OCI-LY3 (cell line): ENCODE data around the gene ISY1.

Experiments used
- EZH2phosphoT487 ChIP-seq: fragments of 200-600 bp; shearing (Covaris generic); IDR thresholded peaks from 2 replicates; pipeline ENCODE4 v1.6.1; 2018; ENCODE audit warnings: antibody characterized with exemption, mixed run types, low read depth
- TF ChIP-seq, protein P1 (sequence below): fragments of 200-600, 300-600 bp; sonication (generic); IDR thresholded peaks from 2 replicates; pipeline ENCODE4 v1.5.1; 2014; ENCODE audit warnings: antibody characterized with exemption, low read length, low read depth

DNA sequence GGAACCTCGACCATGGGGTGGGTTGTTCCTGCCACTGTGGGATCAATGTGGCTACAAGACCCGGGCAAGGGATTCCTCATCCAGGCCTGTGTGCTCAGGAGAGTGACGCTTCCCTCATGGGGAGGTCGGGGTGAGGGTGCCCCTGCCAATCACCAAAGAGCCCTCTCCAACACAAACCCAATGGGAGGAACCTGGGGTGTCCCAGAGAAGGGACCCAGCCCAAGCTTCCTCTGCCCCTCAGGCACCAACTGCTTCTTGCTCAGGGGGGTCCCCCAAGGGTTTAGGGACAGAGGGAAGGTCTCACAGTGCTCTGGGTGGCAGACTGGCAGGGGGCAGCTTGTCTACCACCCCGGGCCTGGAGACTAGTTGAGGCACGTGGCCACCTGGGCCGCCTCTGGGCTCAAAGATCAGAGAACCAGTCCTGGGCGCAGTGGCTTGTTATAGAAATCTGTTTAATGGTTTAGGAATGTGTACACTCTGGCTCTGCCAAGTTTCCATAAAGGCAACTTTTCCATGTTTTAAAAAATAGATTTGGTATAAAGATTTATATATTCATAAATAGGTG, 73.6 kb downstream of the ISY1 start:
- TF ChIP-seq, protein P1, sequence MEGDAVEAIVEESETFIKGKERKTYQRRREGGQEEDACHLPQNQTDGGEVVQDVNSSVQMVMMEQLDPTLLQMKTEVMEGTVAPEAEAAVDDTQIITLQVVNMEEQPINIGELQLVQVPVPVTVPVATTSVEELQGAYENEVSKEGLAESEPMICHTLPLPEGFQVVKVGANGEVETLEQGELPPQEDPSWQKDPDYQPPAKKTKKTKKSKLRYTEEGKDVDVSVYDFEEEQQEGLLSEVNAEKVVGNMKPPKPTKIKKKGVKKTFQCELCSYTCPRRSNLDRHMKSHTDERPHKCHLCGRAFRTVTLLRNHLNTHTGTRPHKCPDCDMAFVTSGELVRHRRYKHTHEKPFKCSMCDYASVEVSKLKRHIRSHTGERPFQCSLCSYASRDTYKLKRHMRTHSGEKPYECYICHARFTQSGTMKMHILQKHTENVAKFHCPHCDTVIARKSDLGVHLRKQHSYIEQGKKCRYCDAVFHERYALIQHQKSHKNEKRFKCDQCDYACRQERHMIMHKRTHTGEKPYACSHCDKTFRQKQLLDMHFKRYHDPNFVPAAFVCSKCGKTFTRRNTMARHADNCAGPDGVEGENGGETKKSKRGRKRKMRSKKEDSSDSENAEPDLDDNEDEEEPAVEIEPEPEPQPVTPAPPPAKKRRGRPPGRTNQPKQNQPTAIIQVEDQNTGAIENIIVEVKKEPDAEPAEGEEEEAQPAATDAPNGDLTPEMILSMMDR = no peak
- TF ChIP-seq EZH2phosphoT487 = no peak
